ENCODE measurements around the gene ALDH1L2.
"Not testable (repeated sequence)": the region's sequence is repeated elsewhere in the genome, so short reads cannot be mapped to it uniquely, and the experiment has no call there.

The ALDH1L2 gene

DNA sequence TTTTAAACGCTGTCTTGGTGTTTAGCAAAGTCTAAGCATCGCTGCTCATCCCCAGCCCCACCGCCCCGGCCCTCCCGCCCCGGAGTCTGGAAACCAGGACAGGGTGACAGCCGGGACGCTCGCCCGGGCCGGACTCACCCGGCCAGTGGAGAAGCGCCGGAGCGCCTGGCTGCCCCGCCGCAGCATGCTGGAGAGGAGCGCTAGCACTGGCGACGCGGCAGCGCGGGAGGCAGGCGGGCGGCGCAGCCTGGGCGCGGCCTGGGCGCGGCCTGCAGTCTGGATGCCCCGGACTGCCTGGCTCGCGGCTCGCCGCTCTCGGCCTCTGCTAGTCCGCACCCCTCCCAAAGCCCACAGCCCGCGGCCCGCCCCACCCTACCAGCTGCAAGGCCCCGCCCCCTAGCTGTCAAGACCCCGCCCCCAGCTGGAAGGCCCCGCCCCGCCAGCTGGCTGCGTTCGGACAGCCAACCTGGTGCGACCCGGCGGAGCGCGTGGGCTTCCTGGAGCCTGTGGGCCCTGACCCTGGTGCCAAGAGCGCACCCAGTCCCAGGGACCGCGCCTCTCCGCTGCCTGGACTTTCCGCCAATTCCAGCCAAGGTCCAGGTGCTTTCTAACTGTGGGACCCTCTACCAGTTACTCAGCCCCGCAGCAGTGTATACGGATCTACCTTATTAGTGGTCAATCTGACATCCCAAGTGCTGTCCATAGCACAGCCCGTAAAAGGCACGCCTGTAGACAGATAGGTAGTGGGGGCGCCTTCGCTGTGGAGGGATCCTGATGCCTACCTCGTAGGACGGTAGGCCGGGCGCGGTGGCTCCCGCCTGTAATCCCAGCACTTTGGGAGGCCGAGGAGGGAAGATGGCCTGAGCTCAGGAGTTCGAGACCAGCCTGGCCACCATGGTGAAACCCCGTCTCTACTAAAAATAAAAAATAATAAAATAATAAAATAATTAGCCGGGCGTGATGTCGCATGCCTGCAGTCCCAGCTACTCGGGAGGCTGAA is at the start of gene ALDH1L2:
Gene ALDH1L2 (minus strand): TSS at position 208 of the 1,000 bp plus-strand sequence. CDS start 22 bp downstream, at position 186.
- DNase-seq: peak; percentile 59

- DNase-seq: no peak
Measured at GRCh38 chr12:105120551-105120950, 36.3 kb upstream of the ALDH1L2 start.

GRCh38 chr12:105116969-105117368 is 32.7 kb upstream of the ALDH1L2 start:
- no peak for DNase-seq

DNA sequence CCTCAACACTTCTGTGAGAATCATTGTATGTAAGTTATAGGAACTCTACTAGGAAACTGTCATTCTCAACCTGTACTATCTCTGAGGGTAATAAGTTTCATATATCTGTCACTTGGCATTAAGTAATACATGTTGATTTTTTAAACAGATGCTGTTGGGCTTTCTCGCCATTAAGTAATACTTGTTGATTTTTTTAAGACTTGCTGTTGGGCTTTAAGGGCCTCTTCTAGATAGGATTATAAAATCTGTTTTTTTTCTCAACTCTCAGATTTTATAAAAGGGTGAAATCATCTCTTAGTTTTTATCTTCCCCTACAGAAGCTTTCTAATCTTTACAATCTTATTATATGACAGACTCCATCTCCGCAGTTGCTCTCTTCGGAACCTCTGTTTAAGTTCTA is 28.8 kb upstream of the ALDH1L2 start:
- no peak for DNase-seq

- no peak for DNase-seq
Measured at GRCh38 chr12:105110851-105111250, 26.6 kb upstream of the ALDH1L2 start.

DNA sequence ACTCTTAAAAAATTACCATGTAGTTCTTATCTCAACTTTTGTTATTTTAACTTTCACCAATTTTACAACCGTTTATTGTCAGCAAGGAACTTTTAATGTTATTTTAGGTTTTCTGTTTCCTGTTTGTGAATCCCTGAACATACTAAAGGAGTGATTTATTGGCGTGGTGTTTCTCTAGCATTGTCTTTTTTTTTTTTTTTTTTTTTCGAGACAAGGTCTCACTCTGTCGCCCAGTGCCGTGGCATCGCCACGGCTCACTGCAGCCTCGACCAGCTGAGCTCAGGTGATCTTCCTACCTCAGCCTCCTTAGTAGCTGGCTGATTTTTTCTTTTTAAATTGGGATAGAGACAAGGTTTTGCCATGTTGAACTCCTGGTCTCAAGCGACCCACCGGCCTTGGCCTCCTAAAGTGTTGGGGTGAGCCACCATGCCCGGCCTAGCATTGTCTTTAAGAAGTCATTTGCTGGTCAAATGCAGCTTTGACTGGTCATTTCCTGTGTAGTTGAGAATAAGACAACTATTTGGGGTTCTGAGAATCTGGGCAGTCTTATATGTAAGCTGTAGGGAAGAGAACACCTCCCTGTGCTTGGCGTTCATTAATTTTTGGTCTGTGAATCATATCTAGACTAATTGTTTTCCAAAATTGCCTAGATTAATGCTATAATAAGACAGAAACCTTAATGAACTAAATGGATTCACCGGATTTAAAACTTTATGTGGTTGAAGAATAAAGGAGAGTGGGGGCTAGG is 25.4 kb upstream of the ALDH1L2 start:
- DNase-seq: no peak

- DNase-seq: peak; percentile 90
Measured at GRCh38 chr12:105107494-105108371, 23.5 kb upstream of the ALDH1L2 start, which contains the start of gene WASHC4. Gene WASHC4 (plus strand): TSS chr12:105107731. CDS start chr12:105107801, 70 bp downstream.

GRCh38 chr12:105107171-105107493 is 22.9 kb upstream of the ALDH1L2 start:
- no peak for DNase-seq

GRCh38 chr12:105106621-105107020 is 22.4 kb upstream of the ALDH1L2 start:
- DNase-seq: no peak

- DNase-seq: no peak
Measured at GRCh38 chr12:105104762-105105161, 20.5 kb upstream of the ALDH1L2 start.

- no peak for DNase-seq
Measured at GRCh38 chr12:105102673-105103072, 18.4 kb upstream of the ALDH1L2 start.

DNA sequence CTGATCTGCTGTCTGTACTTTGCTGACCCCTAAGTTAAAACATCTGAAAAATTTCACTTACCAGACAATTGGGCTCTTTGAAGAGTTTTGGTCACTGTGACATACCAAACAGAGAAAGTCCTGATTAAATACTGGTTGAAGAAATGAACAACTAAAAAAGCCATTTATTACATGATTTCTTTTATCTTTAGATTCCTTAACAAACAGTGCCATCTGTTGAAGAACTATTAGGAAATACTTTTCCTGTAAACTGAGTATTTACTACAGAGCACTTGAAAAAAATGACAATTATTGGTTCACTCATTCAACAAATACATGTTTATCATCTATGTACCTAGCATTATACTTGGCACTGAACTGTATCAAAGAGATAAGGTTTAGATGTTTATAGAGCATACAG is 16.7 kb upstream of the ALDH1L2 start:
- no peak for DNase-seq

DNA sequence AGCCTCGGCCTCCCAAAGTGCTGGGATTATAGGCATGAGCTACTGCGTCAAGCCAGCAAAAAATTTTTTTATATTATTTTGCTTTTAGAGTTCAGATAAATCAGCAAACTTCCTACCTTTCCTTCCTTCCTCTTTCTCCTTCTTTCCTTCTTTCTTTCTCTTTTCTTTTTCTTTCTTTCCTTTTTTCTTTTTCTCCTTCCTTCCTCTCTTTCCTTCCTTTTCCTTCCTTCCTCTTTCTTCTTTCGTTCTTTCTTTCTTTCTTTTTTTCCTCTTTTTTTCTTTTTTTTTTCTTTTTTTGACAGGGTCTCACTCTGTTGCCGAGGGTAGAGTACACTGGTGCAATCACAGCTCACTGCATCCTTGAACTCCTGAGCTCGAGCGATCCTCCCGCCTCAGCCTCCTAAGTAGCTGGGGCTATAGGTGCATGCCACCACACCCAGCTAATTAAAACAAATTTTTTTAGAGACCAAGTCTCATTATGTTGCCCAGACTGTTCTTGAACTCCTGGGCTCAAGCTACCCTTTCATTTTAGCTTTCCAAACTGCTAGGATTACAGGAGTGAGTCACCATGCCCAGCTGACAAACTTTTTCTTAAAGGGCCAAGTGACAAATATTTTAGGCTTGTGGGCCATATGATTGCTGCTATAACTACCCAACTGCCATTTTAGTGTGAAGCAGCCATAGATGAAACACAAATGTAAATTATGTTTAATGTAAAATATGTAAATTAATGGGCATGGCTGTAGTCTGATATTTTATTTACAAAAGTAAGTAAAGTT is 16.1 kb upstream of the ALDH1L2 start:
- DNase-seq: no peak

DNA sequence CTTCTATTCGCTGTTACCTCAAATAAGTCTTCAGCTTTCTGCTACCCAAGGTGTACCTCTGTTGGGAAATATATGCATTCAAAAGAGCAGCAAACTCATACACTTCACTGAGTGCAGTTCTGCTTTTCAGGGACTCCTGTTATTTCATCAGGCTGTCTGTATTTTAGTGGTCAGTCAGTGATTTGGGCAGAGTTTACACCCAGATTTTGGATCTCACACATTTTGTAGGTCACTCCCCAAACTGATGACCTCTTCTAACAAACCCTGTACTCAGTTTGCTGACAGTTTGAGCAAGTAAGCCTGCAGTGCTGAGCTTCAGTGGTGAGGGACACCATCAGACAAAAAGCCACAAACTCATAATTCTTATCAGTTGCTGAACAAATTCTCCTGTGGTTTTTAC is 15.1 kb upstream of the ALDH1L2 start:
- no peak for DNase-seq

GRCh38 chr12:105095338-105095737 is 11.1 kb upstream of the ALDH1L2 start:
- not testable (repeated sequence) for DNase-seq

- DNase-seq: no peak
Measured at GRCh38 chr12:105092336-105092735, 8.1 kb upstream of the ALDH1L2 start.

GRCh38 chr12:105091476-105092206 is 7.4 kb upstream of the ALDH1L2 start:
- no peak for DNase-seq

GRCh38 chr12:105090361-105090760 is 6.1 kb upstream of the ALDH1L2 start:
- DNase-seq: no peak

DNA sequence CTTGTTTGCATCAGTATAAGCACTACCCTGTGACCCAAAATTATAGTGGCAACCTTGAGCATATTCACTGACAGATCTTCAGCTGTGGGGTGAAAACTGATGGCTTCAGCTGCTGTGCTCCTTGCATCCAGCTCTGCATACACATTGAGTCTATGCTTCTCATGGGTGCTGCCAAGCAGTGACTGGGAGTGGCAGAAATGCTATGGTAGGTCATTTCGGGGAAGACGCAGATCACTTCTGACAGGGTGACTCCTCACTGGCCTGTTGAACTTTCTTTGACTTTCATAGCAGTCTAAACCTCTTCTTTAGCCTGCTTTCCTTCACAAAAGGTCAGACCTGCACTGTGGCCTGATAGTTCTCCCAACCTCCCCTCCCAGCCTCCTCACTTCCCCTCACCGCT is 5.6 kb upstream of the ALDH1L2 start:
- no peak for DNase-seq

DNA sequence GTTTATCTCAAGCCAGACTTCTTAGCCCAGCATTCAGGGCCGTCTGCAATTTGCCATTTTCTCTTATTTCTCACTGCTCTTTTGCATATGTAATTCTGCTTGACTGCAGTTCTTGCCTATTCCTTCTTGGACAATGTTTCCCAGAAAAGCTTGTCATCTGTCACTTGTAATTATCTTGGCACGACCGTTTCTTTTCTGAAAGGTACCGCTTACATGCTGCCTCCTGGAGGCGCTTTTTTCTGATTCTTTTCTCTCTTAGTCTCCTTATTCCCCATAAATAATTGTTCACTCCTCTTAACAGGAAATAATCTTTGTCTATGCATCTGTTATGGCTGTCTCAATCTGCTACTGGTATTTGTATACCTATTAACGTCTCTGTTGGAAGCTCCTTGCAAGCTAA is 1.2 kb upstream of the ALDH1L2 start:
- DNase-seq: no peak

DNA sequence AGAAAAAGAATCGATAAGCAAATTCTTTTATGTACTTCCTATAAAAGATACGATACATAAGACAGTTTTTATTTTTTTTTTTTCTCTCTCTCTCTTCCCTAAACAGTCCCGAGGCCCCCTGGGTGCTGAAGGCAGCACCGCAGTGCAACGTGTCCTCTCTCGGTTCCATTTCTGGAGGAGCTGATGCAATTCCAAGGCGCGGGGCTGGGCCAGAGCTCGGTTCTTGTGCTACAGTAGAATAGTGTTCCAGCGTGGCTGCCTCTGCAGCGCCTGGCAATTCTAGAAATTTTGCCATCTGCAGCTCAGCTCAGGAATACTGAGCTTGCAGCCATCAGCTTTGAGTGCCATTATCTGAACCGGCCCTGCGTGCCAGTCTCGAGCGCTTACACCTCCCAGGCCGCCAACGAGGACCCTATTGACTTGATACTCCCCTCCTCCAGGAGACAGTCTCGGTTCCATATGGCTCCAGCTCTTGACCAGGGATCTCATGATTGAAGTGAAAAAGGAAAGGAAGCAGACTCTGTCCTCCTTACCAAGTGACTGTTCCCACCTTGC is 630 bp downstream of the ALDH1L2 start:
- DNase-seq: peak; percentile 63
